ENCODE data around the gene PRRC2B.

GRCh38 chr9:131416509-131416908 lies 22.6 kb downstream of the PRRC2B start:
- no peak for TF ChIP-seq CTCF (IDR thresholded peaks at IDR 0.05)
- no peak for TF ChIP-seq POLR2A (IDR thresholded peaks at IDR 0.05)
- TF ChIP-seq POLR2AphosphoS5 (IDR thresholded peaks at IDR 0.05), result no peak

All from prostate gland (tissue), 2 donors.